ENCODE measurements around the gene MYO5C. TPM values are rescaled to one million over a fixed set of nuclear protein-coding genes. Genes with fewer than 3 reads are reported as not detected.

The MYO5C gene
- total RNA-seq, 1 experiment from 2014 or later = 48.1 TPM

DNA sequence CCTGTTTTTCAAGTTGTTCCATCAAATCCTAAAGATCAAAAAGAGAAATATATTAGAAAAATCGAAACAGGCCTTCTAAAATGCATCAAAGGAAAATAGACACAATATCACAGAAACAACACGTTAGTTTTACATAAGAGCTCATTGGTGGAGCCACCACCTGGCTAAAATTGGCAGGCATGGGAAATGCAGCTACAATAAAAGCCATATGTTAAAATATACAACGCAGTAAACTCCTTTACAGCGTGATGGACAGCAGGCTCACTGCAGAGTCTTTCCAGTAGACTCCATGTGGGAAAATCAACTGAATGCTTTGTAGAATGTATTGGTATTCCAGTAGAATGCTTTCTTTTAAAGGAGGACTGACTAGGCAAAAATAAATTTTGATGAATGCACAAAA lies 40.9 kb upstream of the MYO5C start:
- intact Hi-C loops (cut with micrococcal nuclease; ENCODE audit: unreplicated experiment) = loop anchor here (2.0 kb wide), 1 partner anchor 80 kb away; no protein-coding TSS in a partner anchor
- BruUV-seq (replicated peaks) = no TSS peak
- Mint-ChIP-seq H3K9me3 (ENCODE audit: low read depth, unreplicated experiment) (no peaks in the 10 kb centered on the region), H3K36me3 (ENCODE audit: insufficient read depth, unreplicated experiment) (no peaks in the 10 kb centered on the region), H3K4me1 (ENCODE audit: low read depth, unreplicated experiment) (peaks cover 27% of the 10 kb centered on the region), H3K27ac (ENCODE audit: unreplicated experiment) (no peak overlapping the region), H3K27me3 (ENCODE audit: unreplicated experiment) (no peaks in the 10 kb centered on the region), H3K4me3 (ENCODE audit: low read depth, unreplicated experiment) (no peak overlapping the region)
- TF ChIP-seq, protein P1, sequence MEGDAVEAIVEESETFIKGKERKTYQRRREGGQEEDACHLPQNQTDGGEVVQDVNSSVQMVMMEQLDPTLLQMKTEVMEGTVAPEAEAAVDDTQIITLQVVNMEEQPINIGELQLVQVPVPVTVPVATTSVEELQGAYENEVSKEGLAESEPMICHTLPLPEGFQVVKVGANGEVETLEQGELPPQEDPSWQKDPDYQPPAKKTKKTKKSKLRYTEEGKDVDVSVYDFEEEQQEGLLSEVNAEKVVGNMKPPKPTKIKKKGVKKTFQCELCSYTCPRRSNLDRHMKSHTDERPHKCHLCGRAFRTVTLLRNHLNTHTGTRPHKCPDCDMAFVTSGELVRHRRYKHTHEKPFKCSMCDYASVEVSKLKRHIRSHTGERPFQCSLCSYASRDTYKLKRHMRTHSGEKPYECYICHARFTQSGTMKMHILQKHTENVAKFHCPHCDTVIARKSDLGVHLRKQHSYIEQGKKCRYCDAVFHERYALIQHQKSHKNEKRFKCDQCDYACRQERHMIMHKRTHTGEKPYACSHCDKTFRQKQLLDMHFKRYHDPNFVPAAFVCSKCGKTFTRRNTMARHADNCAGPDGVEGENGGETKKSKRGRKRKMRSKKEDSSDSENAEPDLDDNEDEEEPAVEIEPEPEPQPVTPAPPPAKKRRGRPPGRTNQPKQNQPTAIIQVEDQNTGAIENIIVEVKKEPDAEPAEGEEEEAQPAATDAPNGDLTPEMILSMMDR (IDR thresholded peaks at IDR 0.05; ENCODE audit: unreplicated experiment) = no peak
- CTCF ChIA-PET = interaction anchor here (1.1 kb wide), 1 partner anchor 81 kb away, joined by 9 read pairs; no protein-coding TSS in a partner anchor
- DNase-seq = no peak

DNA sequence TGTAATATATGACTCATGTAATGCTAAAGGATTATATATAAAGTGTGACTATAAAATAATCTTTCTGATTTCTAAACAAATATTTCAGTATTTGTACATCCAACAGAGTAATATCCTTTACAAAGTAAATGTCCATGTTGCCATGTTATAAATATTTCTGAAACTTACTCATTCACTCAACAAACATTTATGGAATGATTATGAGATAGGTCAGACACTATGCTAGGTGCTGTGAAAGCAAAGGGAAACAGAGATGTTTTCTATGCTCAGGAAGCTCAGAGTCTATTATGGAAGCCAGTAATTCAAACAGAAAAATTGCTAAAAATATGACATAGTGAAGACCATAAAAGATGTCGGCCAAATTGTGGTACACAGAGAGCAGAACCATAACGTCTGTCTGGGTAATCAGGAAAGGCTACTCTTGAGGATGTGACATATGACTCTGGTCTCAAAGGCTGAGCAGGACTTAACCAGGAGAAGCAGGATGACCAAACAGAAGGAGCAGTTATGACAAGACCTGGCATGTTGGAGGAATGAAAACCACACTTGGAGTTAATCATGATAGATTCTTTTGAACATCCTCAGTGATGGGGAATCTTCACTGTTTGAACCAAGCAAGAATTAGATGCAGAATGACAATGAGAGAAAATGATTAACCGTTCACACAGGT lies 39.0 kb upstream of the MYO5C start:
- intact Hi-C loops (cut with micrococcal nuclease; ENCODE audit: unreplicated experiment) = loop anchor here (5.0 kb wide), 1 partner anchor 233 kb away; the partner anchor contains the start of gene ARPP19

DNA sequence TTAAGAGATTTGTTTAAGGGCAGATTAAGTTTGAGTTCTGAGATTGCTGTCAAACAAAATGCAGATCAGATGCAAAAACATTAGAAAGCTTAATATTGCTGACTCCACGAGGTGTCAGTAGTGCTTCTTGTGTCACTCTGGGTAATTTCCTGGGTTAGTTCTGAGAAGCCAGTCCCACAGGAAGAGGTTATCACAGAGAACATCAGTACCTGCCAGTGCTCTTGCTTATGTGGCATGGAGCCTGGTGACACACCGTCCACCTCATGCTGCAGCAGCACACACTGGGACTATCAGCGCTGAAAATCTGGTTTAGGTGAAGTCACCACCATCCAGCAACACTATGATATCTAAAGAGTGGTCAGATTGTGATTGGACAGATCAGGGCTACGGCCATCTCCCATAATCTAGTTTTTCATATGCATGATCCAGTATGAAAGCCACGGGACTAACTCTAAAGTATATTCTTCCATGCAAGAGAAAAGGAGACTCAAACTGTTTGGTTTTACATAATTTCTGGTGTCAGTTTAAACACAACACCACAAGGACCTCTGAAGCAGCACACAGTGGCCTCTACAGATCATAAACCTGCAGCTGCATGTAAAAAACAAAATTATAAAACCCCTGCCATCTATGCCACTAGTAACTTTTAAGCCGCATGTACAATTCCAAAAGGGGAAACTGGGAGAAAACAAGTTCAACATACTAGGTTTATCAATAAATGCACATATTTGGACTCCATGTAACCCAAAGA lies 36.1 kb upstream of the MYO5C start:
- intact Hi-C loops (cut with micrococcal nuclease; ENCODE audit: unreplicated experiment) = loop anchor here (1.0 to 5.0 kb wide), 3 partner anchors 236 to 404 kb away; partner anchors contain the start of genes ARPP19 and ATOSA
- BruUV-seq (replicated peaks) = no TSS peak
- Mint-ChIP-seq H3K36me3 (ENCODE audit: insufficient read depth, unreplicated experiment) (no peaks in the 10 kb centered on the region), H3K27me3 (ENCODE audit: unreplicated experiment) (no peaks in the 10 kb centered on the region), H3K4me3 (ENCODE audit: low read depth, unreplicated experiment) (no peak overlapping the region), H3K9me3 (ENCODE audit: low read depth, unreplicated experiment) (no peaks in the 10 kb centered on the region), H3K27ac (ENCODE audit: unreplicated experiment) (no peak overlapping the region), H3K4me1 (ENCODE audit: low read depth, unreplicated experiment) (peaks cover 20% of the 10 kb centered on the region)
- CTCF ChIA-PET = interaction anchor here (0.6 to 1.3 kb wide), 3 partner anchors 36 to 404 kb away, joined by 4 to 7 read pairs (median 5); partner anchors contain the start of gene MYO5C
- TF ChIP-seq, protein P1 (IDR thresholded peaks at IDR 0.05; ENCODE audit: unreplicated experiment) = no peak
- peak; percentile 38 for DNase-seq

More for the DNA sequence above, 39.0 kb upstream of the MYO5C start:
- no TSS peak for BruUV-seq (replicated peaks)
- CTCF ChIA-PET = no interaction called here
- peak overlapping the region; percentile 50 for H3K27ac Mint-ChIP-seq (ENCODE audit: unreplicated experiment)
- no peaks in the 10 kb centered on the region for H3K9me3 Mint-ChIP-seq (ENCODE audit: low read depth, unreplicated experiment)
- H3K4me1 Mint-ChIP-seq (ENCODE audit: low read depth, unreplicated experiment) = peaks cover 32% of the 10 kb centered on the region
- no peak overlapping the region for H3K4me3 Mint-ChIP-seq (ENCODE audit: low read depth, unreplicated experiment)
- TF ChIP-seq, protein P1 (IDR thresholded peaks at IDR 0.05; ENCODE audit: unreplicated experiment) = no peak
- no peaks in the 10 kb centered on the region for H3K36me3 Mint-ChIP-seq (ENCODE audit: insufficient read depth, unreplicated experiment)
- no peaks in the 10 kb centered on the region for H3K27me3 Mint-ChIP-seq (ENCODE audit: unreplicated experiment)
- DNase-seq = no peak

DNA sequence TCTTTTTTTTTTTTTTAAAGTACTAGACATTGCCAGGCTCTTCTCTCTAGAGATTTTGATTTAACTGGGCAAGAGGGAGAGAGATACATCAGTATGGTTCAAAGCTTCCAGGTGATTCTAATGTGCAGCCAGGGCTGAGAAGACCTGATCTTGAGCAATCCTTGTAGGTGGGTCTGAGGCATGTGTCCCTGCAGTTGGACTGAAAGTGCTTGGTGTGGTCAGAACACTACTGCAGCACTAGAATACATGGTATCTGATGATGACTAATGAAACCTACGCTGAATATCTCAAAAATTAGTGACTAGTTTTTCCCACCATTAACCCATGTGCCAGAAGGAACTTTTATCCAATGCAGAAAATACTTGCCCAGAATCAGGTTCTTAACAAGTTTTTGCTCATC lies 34.4 kb upstream of the MYO5C start:
- Mint-ChIP-seq H3K4me1 (ENCODE audit: low read depth, unreplicated experiment) (peaks cover 16% of the 10 kb centered on the region), H3K36me3 (ENCODE audit: insufficient read depth, unreplicated experiment) (no peaks in the 10 kb centered on the region), H3K9me3 (ENCODE audit: low read depth, unreplicated experiment) (no peaks in the 10 kb centered on the region), H3K27ac (ENCODE audit: unreplicated experiment) (no peak overlapping the region), H3K27me3 (ENCODE audit: unreplicated experiment) (no peaks in the 10 kb centered on the region), H3K4me3 (ENCODE audit: low read depth, unreplicated experiment) (no peak overlapping the region)
- DNase-seq = no peak
- TF ChIP-seq, protein P1 (IDR thresholded peaks at IDR 0.05; ENCODE audit: unreplicated experiment) = no peak
- no TSS peak for BruUV-seq (replicated peaks)
- CTCF ChIA-PET = interaction anchor here (0.6 kb wide), 1 partner anchor 742 kb away, joined by 3 read pairs; no protein-coding TSS in a partner anchor
- intact Hi-C loops (cut with micrococcal nuclease; ENCODE audit: unreplicated experiment) = loop anchor here (2.0 to 5.0 kb wide), 2 partner anchors 237 to 349 kb away; partner anchors contain the start of genes ARPP19 and ATOSA

Measured in Calu3 (cell line).